Measurements from ENCODE around the gene HACD4.

Gene HACD4, protein sequence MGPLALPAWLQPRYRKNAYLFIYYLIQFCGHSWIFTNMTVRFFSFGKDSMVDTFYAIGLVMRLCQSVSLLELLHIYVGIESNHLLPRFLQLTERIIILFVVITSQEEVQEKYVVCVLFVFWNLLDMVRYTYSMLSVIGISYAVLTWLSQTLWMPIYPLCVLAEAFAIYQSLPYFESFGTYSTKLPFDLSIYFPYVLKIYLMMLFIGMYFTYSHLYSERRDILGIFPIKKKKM

GRCh38 chr9:21031091-21031807 lies at the start of gene HACD4:
Gene HACD4, minus strand, starts transcription at chr9:21031640. Its CDS starts 50 bp downstream, at chr9:21031590.
- DNase-seq (ENCODE audit: low spot score): peak; percentile 80

DNA sequence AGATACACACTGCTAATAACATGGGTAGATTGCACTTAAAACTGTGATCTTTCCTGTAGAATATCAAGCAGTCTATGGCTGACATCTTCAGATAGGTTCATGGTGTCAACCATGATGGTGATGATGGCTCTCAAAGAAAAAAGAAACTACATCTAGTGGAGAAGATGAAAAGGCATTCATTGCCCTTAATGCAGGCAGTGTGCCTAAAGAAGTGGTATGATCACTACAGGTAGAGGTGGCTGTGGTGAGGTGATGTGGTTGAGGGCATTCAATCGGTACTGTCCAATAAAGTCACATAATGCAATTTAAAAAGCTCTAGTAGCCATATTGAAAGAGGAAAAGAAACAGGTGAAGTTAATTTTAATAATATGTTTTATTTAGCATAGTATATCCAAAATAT lies 49.4 kb upstream of the HACD4 start:
- DNase-seq (ENCODE audit: low spot score): no peak

DNA sequence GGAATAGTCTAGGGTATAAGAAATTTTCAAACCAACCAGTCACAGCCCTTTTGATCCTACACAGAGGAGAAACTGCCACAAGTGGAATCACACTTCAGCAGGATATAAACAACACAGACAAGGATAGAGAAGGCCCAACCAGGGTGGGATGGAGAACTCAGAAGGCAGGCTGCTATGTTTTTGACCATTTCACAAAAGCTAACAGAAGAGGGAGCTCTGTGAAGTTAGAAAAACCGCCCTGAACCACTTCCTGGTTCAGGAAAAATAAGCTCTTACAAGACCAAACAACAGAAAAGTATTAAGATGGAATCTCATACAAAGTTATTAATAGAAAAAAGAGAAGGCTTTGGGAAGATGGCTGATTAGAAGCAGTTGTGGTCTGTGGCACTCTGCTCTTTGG lies 47.3 kb upstream of the HACD4 start:
- no peak for DNase-seq (ENCODE audit: low spot score)

DNA sequence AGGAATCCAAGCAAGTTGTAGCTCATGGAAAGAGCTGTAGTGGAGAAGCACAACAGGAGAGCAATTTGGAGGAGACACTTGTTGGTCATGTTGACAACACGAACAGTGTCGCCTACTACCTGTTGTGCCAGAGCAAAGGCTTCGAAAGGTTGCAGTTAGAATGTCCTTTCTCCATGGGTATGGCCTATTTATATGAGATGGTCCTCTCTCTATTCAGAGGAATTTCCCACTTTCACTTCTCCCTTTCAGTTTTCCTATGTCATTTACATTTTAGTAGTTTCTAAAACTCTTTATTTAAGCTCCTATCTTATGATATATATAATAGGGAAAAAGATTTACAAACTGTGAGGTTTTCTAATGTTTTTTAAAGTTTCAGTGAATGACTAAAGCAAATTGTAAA lies 46.3 kb upstream of the HACD4 start, which contains the start of gene IFNB1:
Gene IFNB1 (minus strand): TSS at position 162 of the 400 bp plus-strand sequence. CDS start 73 bp downstream, at position 89.
- no peak for DNase-seq (ENCODE audit: low spot score)

DNA sequence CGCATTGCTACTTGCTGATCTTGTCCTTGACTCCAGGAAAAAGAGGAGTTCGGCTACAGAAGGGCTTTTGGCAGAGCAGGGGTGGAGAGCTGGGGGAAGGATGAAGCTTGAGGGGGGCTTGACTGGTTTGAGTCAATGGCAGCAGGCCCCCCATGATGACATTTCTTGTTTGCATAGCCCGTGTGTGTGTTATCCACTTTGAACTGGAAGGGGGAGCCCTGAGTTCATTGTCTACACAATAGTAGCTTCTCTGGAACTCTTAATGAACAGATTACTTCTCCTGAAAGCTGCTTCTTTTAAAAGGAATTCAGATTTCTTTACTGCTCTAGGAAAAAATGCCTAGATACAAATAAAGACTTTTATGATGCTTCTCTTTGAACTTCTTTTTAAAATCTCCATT lies 44.0 kb upstream of the HACD4 start:
- DNase-seq (ENCODE audit: low spot score): no peak

GRCh38 chr9:21070906-21071305 lies 39.5 kb upstream of the HACD4 start:
- no peak for DNase-seq (ENCODE audit: low spot score)

GRCh38 chr9:21070171-21070571 lies 38.7 kb upstream of the HACD4 start:
- DNase-seq (ENCODE audit: low spot score): no peak

DNA sequence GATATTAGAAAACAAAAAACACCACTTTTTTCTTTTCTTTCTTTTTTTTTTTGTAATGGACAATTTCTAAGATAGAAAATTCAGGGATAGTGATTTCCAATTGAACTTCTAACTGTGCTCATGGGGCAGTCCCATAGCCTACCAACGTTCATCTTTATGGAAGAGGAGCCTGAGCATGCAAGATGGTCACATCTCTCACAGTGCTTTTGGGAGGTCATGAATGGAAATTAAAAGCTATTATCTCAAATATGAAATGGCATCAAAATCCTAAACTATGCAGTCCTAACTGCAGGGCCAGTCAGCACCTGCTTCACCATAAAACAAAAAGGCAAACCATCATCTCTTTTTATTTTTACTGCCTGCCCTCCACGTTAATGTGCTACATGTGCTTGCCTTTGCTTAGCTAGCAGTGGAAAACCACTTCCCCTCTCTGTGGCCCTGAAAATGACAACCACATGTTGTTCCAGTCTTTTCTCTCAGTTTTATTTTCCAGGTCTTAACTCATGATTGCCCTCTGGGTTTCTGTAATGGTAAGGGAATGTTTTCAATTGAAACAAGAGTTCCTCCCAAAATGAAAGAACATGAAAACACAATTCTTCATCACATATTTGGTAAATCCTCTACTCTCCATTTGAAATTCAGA lies 29.6 kb upstream of the HACD4 start:
- no peak for DNase-seq (ENCODE audit: low spot score)

- no peak for DNase-seq (ENCODE audit: low spot score)
Observed at GRCh38 chr9:21056931-21057330, 25.5 kb upstream of the HACD4 start.

GRCh38 chr9:21053851-21054250 lies 22.4 kb upstream of the HACD4 start:
- no peak for DNase-seq (ENCODE audit: low spot score)

DNA sequence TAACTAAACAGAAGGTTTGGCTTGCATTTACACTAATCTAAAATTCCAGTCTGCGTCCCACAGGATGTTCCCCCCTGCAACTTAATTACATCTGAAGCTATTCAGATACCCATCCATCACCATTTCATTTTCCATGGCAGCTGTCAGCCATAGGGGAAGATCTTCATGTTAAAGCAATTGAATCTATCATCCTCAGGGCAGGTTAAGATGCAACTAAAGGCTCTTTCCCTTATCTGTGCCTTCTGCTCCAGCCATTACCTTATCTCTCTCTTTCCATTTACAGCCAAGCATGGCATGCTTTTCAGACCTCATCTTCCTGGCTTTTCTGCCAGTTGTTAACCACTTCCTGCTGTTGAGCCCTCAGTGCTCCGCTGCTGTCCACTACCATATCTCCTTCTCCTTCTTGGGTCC lies 15.8 kb upstream of the HACD4 start:
- no peak for DNase-seq (ENCODE audit: low spot score)

DNA sequence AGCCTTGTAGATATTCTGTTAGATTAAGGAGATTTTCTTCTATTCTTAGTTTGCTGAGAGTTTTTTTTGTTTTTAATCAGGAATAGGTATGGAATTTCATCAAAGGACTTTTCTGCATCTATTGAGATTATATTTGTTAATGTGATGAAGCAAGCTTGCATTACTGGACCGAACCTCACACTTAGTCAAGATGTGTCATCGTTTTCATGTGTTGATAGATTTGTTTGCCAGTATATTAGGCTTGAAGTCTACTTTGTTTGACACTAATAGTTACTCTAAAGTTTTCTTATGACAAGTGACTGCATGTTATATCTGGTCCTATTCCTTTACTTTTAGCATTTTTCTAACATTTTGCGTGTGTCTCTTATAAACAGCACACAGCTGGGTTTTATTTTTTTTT lies 12.4 kb upstream of the HACD4 start:
- no peak for DNase-seq (ENCODE audit: low spot score)

GRCh38 chr9:21042466-21042865 lies 11.0 kb upstream of the HACD4 start:
- DNase-seq (ENCODE audit: low spot score): peak; percentile 8

DNA sequence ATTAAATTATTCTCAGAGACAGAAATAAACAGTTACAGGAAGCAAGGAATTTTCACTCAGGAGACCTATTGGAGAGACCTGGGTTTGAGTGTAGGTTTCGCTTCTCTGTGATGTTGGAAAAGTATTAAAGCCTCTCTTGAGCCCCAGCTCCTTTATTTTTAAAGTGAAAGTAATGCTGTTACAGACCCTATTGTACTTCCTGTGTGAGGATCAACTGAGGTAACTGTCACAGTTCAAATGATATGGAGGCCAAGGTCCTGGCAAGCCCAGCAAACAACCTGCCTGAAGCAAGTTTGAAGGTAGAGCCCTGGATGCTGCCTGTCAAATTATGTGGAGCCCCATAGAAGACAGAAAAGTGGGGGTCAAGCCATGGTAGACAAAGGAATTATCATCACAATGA lies 7.9 kb upstream of the HACD4 start:
- no peak for DNase-seq (ENCODE audit: low spot score)

- no peak for DNase-seq (ENCODE audit: low spot score)
Observed at GRCh38 chr9:21037278-21037677, 5.8 kb upstream of the HACD4 start.

- no peak for DNase-seq (ENCODE audit: low spot score)
Observed at GRCh38 chr9:21031808-21032183, 356 bp upstream of the HACD4 start.

GRCh38 chr9:21030389-21031035 lies 928 bp downstream of the HACD4 start:
- DNase-seq (ENCODE audit: low spot score): peak; percentile 35

GRCh38 chr9:21029661-21030060 lies 1.8 kb downstream of the HACD4 start:
- DNase-seq (ENCODE audit: low spot score): no peak

GRCh38 chr9:21028466-21028865 lies 3.0 kb downstream of the HACD4 start:
- DNase-seq (ENCODE audit: low spot score): no peak

- no peak for DNase-seq (ENCODE audit: low spot score)
Observed at GRCh38 chr9:21027295-21027694, 4.1 kb downstream of the HACD4 start.

GRCh38 chr9:21023861-21024260 lies 7.6 kb downstream of the HACD4 start:
- no peak for DNase-seq (ENCODE audit: low spot score)

GRCh38 chr9:21018177-21018576 lies 13.3 kb downstream of the HACD4 start:
- no peak for DNase-seq (ENCODE audit: low spot score)
